ENCODE results near the gene GFOD2.

GRCh38 chr16:67752641-67753040 is 33.5 kb upstream of the GFOD2 start:
- no peak for TF ChIP-seq CTCF (IDR thresholded peaks at IDR 0.05)
- TF ChIP-seq POLR2A (IDR thresholded peaks at IDR 0.05) = no peak

All from body of pancreas (tissue), 4 donors.